HG02571 (cell line): ENCODE measurements around the gene CELF5.
"Not testable (repeated sequence)": the region's sequence is repeated elsewhere in the genome, so short reads cannot be mapped to it uniquely, and the experiment has no call there.

Experiments
- ATAC-seq: cut with Tn5 transposase; IDR thresholded peaks from one replicate; pipeline ENCODE4 v1.9.1; 2021; ENCODE audit warnings: mild to moderate bottlenecking, moderate library complexity; ENCODE audit not compliant: unreplicated experiment

The CELF5 gene

DNA sequence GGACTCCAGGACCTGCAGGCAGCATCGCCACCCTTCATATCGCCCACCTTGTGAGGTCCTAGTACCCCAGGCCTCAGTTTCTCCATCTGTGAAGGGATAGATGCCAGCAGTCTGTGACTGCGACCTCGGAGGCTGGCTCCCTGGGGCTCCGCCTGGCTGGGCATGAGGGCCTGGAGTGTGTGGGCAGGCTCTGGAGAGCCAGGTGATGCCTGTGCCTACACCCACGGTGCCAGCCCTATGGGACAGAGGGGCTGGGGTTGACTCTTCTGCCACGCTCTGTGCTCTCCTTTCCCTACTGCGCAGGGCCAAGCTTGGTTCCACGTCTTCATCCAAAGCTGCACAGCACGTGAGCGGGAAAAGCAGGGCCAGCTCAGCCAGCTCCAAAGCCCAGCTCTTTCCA lies 115.9 kb downstream of the CELF5 start:
- ATAC-seq, result no peak

DNA sequence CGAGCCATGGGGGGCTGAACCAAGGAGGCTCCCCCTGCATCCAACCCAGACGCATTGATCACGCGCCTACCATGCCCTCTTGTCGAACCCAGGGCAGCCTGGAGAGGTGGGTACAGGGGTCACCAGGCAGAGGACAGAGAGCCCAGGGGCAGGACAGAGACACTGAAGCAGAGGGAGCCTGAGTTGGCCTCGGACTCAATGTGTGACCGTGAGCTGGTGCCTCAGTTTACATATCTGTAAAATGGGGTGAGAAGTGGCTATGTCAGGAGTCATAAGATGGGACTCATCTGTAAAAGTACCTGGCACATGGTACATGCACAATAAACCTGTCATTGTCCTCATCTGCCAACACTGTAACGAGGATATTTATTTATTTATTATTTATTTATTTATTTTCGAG lies 117.8 kb downstream of the CELF5 start:
- ATAC-seq, result no peak

GRCh38 chr19:3342962-3343361 lies 118.5 kb downstream of the CELF5 start:
- ATAC-seq, result not testable (repeated sequence)

- no peak for ATAC-seq
Observed at GRCh38 chr19:3343619-3344502, 119.4 kb downstream of the CELF5 start.

- ATAC-seq, result no peak
Observed at GRCh38 chr19:3344608-3345598, 120.4 kb downstream of the CELF5 start.

DNA sequence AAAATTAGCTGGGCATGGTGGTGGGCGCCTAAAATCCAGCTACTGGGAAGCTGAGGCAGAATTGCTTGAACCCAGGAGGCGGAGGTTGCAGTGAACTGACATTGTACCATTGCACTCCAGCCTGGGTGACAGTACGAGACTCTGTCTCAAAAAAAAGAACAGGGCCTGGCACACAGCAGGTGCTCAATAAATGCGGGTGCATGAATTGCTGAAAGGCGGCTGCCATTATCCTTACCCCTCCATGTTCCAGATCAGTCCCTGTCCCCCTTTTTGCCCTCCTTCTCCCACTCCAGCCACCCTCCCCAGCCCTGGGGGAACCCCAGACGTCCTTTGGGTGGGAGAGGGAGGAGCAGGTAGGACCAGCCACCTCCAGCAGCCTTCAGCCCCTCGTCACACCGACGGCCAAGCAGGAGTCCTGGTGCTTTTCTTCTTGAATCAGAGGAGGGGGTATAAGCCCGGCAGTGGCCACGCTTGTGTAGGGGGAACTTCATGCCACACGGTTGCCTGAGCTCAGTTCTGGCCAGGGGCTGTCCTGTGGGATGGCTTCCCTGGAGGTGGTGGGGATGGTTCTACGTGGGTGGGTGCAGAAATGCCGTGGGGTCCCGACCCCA lies 121.5 kb downstream of the CELF5 start:
- no peak for ATAC-seq
